ENCODE results near the gene MYL7. TPM values are rescaled to one million over a fixed set of nuclear protein-coding genes. Genes with fewer than 3 reads are reported as not detected.

Gene MYL7
- total RNA-seq, 1 experiment from 2014 or later, result not detected

DNA sequence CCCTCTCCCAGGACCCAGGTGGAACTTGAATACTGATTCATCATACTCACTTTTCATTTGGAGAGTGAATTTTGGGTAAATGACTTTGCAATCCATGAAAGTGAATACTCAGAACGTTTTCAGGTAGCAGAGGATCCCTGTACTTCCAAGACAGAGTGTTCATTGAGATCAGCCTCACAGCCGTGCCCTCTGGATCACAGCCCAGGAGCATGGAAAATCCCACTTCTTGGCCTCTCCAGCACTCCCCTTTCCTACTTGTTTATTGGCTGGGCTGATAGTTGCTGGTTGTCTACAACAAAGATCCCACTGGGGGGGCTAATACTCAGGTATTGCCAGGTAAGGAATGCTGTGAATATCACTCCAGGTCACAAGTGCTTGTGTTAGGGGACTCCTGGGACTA is 42.3 kb upstream of the MYL7 start:
- DNase-seq (ENCODE audit: low read depth, low spot score) (no peak), ATAC-seq (no peak)
- TF ChIP-seq CBX3 (IDR thresholded peaks at IDR 0.05; ENCODE audit: low read depth) (no peak), ELF1 (IDR thresholded peaks at IDR 0.05; ENCODE audit: borderline replicate concordance, low read depth) (no peak)
- H3K27me3 ChIP-seq (ENCODE audit: insufficient read depth, low read length), result no peaks in the 10 kb centered on the region
- POLR2A ChIA-PET, result no interaction called here
- no peaks in the 10 kb centered on the region for H4K20me1 ChIP-seq (ENCODE audit: insufficient read depth)
- no peaks in the 10 kb centered on the region for H3K36me3 ChIP-seq (ENCODE audit: control insufficient read depth in 1 of 2, insufficient read depth in 2 of 2, low read length in 2 of 2)
- no peak overlapping the region for H3K4me3 ChIP-seq (replicated peaks in 1 of 2; ENCODE audit: low read depth in 1 of 2, low read length in 2 of 2)
- peaks cover 5 to 11% of the 10 kb centered on the region in 2 experiments; a peak in 2 of 4 replicates for H3K9me3 ChIP-seq (ENCODE audit: control insufficient read depth in 1 of 2, insufficient read depth in 1 of 2, low read depth in 1 of 2, low read length in 2 of 2)
- H3K79me2 ChIP-seq (ENCODE audit: insufficient read depth, low read length), result no peaks in the 10 kb centered on the region
- no peak overlapping the region for H3K27ac ChIP-seq (ENCODE audit: low read depth, low read length)
- no TSS peak for BruUV-seq (replicated peaks)
- CTCF ChIA-PET, result no interaction called here
- H2AFZ ChIP-seq (ENCODE audit: low read depth, low read length, poor library complexity, severe bottlenecking), result no peak overlapping the region
- no peak overlapping the region for H3K9ac ChIP-seq (ENCODE audit: low read length)
- no peak overlapping the region for H3K4me2 ChIP-seq (ENCODE audit: low read length)
- intact Hi-C loops (cut with micrococcal nuclease), result loop anchor here (5.0 kb wide), 1 partner anchor 36 kb away; no protein-coding TSS in a partner anchor
- RAD21 ChIA-PET (ENCODE audit: low non-redundant PET in 1 of 2, low total read pairs in 2 of 2, uncharacterized antibody in 2 of 2, unreplicated experiment in 2 of 2), result no interaction called here
- H3K4me1 ChIP-seq (ENCODE audit: control insufficient read depth in 1 of 2, insufficient read depth in 2 of 2, low read length in 2 of 2), result peaks cover 18 to 19% of the 10 kb centered on the region in 2 experiments
- no peaks in the 10 kb centered on the region for H3K9me2 ChIP-seq (ENCODE audit: insufficient read depth)

GRCh38 chr7:44182827-44183226 is 41.7 kb upstream of the MYL7 start:
- H3K9me3 ChIP-seq (ENCODE audit: control insufficient read depth in 1 of 2, insufficient read depth in 1 of 2, low read depth in 1 of 2, low read length in 2 of 2), result peaks cover 5 to 11% of the 10 kb centered on the region in 2 experiments; a peak in 2 of 4 replicates
- intact Hi-C loops (cut with micrococcal nuclease), result loop anchor here (5.0 kb wide), 1 partner anchor 36 kb away; no protein-coding TSS in a partner anchor

DNA sequence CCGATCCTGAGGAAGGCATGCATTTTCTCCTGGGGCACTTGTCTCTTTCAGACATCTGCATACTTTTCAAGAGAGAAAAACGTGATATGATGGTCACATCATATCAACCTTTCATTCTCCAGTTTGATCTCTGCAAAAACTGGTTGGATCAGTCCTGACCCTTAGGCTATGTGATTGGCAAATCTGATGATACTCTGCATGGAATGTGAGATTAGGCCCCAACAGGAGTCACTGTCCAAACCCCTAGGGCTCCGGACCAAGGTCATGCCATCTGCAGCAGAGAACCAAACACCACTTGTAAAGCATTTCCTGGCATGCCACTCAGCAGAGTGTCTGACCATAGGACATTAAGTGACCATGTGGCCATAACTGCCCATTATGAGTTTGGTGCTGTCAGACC is 39.5 kb upstream of the MYL7 start:
- POLR2A ChIA-PET, result no interaction called here
- peaks cover 5 to 11% of the 10 kb centered on the region in 2 experiments; a peak in 2 of 4 replicates for H3K9me3 ChIP-seq (ENCODE audit: control insufficient read depth in 1 of 2, insufficient read depth in 1 of 2, low read depth in 1 of 2, low read length in 2 of 2)
- no peak overlapping the region for H3K27ac ChIP-seq (ENCODE audit: low read depth, low read length)
- no TSS peak for BruUV-seq (replicated peaks)
- H3K4me3 ChIP-seq (replicated peaks in 1 of 2; ENCODE audit: low read depth in 1 of 2, low read length in 2 of 2), result no peak overlapping the region
- no peaks in the 10 kb centered on the region for H3K36me3 ChIP-seq (ENCODE audit: control insufficient read depth in 1 of 2, insufficient read depth in 2 of 2, low read length in 2 of 2)
- peaks cover 29 to 30% of the 10 kb centered on the region in 2 experiments for H3K4me1 ChIP-seq (ENCODE audit: control insufficient read depth in 1 of 2, insufficient read depth in 2 of 2, low read length in 2 of 2)
- no peaks in the 10 kb centered on the region for H3K79me2 ChIP-seq (ENCODE audit: insufficient read depth, low read length)
- RAD21 ChIA-PET (ENCODE audit: low non-redundant PET in 1 of 2, low total read pairs in 2 of 2, uncharacterized antibody in 2 of 2, unreplicated experiment in 2 of 2), result no interaction called here
- H4K20me1 ChIP-seq (ENCODE audit: insufficient read depth), result no peaks in the 10 kb centered on the region
- H3K4me2 ChIP-seq (ENCODE audit: low read length), result no peak overlapping the region
- H3K27me3 ChIP-seq (ENCODE audit: insufficient read depth, low read length), result no peaks in the 10 kb centered on the region
- no peak overlapping the region for H3K9ac ChIP-seq (ENCODE audit: low read length)
- no peak for ATAC-seq
- intact Hi-C loops (cut with micrococcal nuclease), result loop anchor here (5.0 kb wide), 1 partner anchor 33 kb away; no protein-coding TSS in a partner anchor
- CTCF ChIA-PET, result no interaction called here
- DNase-seq (ENCODE audit: low read depth, low spot score), result no peak
- no peak overlapping the region for H2AFZ ChIP-seq (ENCODE audit: low read depth, low read length, poor library complexity, severe bottlenecking)
- H3K9me2 ChIP-seq (ENCODE audit: insufficient read depth), result no peaks in the 10 kb centered on the region
- TF ChIP-seq EGR1 (IDR thresholded peaks at IDR 0.05; ENCODE audit: low read depth) (no peak), SIN3A (IDR thresholded peaks at IDR 0.05; ENCODE audit: low read depth) (no peak), CEBPB (IDR thresholded peaks at IDR 0.05; ENCODE audit: low read depth) (no peak), MAX (IDR thresholded peaks at IDR 0.05) (no peak), ZFX (IDR thresholded peaks at IDR 0.05) (no peak), SRF (IDR thresholded peaks at IDR 0.05; ENCODE audit: low read depth) (no peak), JUND (IDR thresholded peaks at IDR 0.05) (no peak)
- TF ChIP-seq, protein P1, sequence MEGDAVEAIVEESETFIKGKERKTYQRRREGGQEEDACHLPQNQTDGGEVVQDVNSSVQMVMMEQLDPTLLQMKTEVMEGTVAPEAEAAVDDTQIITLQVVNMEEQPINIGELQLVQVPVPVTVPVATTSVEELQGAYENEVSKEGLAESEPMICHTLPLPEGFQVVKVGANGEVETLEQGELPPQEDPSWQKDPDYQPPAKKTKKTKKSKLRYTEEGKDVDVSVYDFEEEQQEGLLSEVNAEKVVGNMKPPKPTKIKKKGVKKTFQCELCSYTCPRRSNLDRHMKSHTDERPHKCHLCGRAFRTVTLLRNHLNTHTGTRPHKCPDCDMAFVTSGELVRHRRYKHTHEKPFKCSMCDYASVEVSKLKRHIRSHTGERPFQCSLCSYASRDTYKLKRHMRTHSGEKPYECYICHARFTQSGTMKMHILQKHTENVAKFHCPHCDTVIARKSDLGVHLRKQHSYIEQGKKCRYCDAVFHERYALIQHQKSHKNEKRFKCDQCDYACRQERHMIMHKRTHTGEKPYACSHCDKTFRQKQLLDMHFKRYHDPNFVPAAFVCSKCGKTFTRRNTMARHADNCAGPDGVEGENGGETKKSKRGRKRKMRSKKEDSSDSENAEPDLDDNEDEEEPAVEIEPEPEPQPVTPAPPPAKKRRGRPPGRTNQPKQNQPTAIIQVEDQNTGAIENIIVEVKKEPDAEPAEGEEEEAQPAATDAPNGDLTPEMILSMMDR (IDR thresholded peaks at IDR 0.05 in 2 of 3, conservative IDR thresholded peaks at IDR 0.05 in 1 of 3; ENCODE audit: borderline replicate concordance in 1 of 3, insufficient read depth in 1 of 3, low read depth in 2 of 3, low read length in 2 of 3), result no peak

More at GRCh38 chr7:44182827-44183226, 41.7 kb upstream of the MYL7 start:
- no peak overlapping the region for H3K27ac ChIP-seq (ENCODE audit: low read depth, low read length)
- RAD21 ChIA-PET (ENCODE audit: low non-redundant PET in 1 of 2, low total read pairs in 2 of 2, uncharacterized antibody in 2 of 2, unreplicated experiment in 2 of 2), result no interaction called here
- no peak overlapping the region for H3K9ac ChIP-seq (ENCODE audit: low read length)
- DNase-seq (ENCODE audit: low read depth, low spot score) (no peak), ATAC-seq (no peak)
- H3K27me3 ChIP-seq (ENCODE audit: insufficient read depth, low read length), result no peaks in the 10 kb centered on the region
- CTCF ChIA-PET, result no interaction called here
- peaks cover 22 to 23% of the 10 kb centered on the region in 2 experiments for H3K4me1 ChIP-seq (ENCODE audit: control insufficient read depth in 1 of 2, insufficient read depth in 2 of 2, low read length in 2 of 2)
- H3K9me2 ChIP-seq (ENCODE audit: insufficient read depth), result no peaks in the 10 kb centered on the region
- no peak overlapping the region for H3K4me3 ChIP-seq (replicated peaks in 1 of 2; ENCODE audit: low read depth in 1 of 2, low read length in 2 of 2)
- no peak overlapping the region for H3K4me2 ChIP-seq (ENCODE audit: low read length)
- H3K79me2 ChIP-seq (ENCODE audit: insufficient read depth, low read length), result no peaks in the 10 kb centered on the region
- TF ChIP-seq CBX3 (IDR thresholded peaks at IDR 0.05; ENCODE audit: low read depth), result no peak
- POLR2A ChIA-PET, result no interaction called here
- H4K20me1 ChIP-seq (ENCODE audit: insufficient read depth), result no peaks in the 10 kb centered on the region
- no peaks in the 10 kb centered on the region for H3K36me3 ChIP-seq (ENCODE audit: control insufficient read depth in 1 of 2, insufficient read depth in 2 of 2, low read length in 2 of 2)
- no peak overlapping the region for H2AFZ ChIP-seq (ENCODE audit: low read depth, low read length, poor library complexity, severe bottlenecking)
- BruUV-seq (replicated peaks), result no TSS peak

All from HCT116 (cell line).